HK-2 (cell line): ENCODE measurements around the gene COL26A1.
A peak's percentile ranks its signal among the peaks of the same experiment; 100 is the strongest.
"Not testable (repeated sequence)": the region's sequence is repeated elsewhere in the genome, so short reads cannot be mapped to it uniquely, and the experiment has no call there.

ENCODE experiments used
- DNase-seq: peaks from one replicate; pipeline ENCODE4 v3.0.0-alpha.2; 2018; ENCODE audit not compliant: unreplicated experiment

COL26A1 gene

DNA sequence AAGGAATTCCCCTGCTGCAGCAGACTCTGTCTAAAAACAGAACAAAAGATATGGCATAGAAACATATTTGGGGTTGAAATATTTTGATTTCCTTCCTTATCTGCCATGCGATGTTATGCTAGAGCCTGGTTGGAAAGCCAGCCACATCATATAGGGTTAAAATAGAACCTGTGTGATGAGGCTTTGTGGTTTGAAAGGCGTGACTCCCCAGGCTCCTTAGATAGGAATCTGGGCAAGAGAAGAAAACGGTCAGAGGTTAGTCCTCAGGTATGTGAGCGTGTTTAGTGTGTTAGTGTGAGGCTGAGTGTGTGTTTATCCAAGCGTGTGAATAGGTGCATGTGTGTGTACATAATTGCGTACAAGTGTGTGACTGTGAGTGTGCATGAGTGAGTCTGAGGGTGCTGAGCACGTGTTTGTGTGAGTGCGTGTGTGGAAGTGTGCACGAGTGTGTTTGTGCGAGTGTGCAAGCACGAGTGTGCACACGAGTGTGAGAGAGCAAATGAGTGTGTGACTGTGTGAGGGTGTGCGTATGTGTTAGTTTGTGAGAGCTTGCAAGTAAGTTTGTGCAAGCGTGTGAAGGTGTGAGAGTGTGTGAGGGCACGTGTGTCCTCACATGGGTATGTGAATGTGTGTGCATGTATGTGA lies 79.9 kb downstream of the COL26A1 start:
- peak; percentile 8 for DNase-seq

DNA sequence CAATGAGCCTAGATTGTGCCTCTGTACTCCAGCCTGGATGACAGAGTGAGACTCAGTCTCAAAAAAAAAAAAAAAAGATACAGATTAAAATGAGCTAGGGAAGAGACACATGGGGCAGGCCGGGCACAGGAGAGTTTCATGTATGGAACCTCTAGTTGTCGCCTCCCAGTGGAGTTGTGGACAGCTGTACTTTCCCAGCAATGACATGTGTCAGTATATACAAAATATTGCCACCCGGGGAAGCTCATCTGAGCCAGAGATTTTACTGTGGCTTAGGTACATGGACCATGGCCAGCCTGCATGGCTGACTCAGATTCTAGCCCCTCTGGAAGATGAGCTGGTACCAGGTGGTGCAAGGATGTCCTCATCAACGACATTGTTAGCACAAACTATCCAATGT lies 87.4 kb downstream of the COL26A1 start:
- DNase-seq, result no peak

DNA sequence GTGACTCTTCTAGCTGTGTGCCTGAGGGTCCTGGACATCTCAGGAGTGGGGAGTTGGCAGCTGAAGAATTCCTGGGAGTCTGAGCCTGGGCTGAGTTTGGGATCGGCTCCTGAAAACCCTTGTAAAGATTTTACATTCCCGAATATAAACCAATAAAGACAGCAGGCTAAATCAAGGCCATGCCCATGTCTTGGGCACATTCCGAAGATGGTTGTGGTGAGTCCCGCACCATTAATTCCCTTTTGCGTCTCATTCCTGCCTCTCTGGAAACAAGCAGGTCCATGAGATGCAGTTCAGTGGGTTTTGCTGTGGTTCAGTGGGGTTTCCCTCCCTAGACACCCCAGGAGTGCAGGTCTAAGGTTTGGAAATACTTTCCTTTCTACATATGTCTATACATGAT lies 90.9 kb downstream of the COL26A1 start:
- DNase-seq, result peak; percentile 32

DNA sequence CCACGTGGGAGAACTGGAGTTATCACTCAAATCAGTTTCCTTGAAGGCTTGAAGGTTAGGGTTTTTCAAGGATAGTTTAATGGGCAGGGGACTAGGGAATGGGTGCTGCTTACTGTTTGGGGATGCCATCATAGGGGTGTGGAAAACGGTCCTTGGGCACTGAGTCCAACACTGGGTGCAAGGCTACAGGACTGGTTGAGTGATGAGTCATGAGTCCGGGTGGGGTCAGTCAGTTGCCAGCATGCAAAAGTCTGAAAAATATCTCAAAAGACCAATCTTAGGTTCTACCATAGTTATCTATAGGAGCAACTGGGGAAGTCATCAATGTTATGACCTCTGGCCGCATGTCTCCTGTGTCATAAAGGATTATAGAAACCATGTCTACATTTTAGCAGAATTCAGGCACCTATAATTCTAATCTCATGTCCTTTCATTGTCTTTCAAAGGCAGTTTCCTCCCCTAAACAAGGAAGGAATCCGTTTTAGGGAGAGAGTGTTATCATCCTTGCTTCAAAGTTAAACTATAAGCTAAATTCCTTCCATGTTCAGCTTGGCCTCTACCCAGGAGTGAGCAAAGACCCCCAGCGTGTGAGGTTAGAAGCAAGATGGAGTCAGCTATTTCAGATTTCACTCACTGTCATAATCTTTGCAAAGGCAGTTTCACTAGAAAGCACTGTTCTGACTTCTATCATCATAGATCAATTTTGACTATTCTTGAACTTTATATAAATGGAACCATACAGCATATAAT lies 94.5 kb downstream of the COL26A1 start:
- DNase-seq, result no peak

DNA sequence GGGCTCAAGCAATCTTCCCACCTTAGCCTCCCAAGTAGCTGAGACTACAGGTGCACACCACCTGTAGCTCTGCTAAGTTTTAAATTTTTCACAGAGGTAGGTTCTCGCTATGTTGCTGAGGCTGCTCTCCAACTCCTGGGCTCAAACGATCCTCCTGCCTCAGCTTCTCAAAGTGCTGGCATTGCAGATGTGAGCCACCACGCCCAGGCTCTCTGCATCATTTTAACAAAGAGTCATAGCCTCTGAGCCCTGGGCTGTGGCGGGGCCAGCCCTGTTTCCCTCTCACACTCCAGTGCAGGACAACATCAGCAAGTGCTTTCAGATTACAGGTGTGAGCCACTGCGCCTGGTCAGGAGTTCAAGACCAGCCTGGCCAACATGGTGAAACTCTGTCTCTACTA lies 102.5 kb downstream of the COL26A1 start:
- no peak for DNase-seq

DNA sequence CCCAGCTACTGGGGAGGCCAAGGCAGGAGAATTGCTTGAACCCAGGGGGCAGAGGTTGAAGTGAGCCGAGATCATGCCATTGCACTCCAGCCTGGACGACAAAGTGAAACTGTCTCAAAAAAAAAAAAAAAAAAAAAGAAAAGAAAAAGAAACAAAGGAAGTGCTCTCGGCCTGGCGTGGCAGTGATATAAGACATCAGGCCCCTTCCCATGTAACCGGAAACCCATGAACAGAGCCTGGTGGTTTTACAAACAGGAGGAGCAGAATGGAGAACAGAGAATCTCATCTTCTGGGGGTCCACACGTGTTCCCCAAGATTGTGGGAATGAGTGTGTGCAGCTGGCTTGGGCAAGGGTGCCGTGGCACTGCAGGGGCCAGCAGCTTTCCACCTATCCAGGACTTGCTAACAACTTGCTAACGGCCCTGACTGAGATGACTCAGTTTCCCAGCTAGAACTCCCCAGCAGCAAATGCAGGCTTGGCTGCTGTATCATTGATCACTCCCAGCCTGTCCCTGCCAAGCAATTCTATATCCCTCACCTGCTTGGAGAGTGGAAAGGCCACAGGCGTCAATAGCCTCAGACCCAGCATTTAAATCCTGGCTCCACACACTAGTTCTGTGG lies 103.0 kb downstream of the COL26A1 start:
- no peak for DNase-seq

DNA sequence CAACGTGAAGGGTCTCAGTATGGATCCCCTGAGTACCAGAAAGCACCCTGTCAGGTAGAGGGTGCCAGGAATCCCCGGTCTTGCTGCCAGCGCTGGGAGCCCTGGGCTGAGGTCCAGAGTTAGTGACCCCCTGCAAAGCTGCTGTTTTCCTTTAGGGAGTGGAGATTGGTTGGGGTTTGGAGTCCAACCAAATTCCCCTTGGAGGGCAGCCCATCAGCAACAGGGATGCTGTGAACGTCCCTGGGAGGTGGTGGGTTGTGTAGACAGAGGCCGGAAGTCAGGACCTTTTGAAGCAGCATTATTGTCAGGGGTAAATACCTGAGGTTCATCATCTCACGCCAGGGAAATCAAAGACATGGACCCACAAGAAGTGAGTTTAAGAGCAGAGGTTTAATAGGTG lies 104.2 kb downstream of the COL26A1 start:
- DNase-seq, result no peak

DNA sequence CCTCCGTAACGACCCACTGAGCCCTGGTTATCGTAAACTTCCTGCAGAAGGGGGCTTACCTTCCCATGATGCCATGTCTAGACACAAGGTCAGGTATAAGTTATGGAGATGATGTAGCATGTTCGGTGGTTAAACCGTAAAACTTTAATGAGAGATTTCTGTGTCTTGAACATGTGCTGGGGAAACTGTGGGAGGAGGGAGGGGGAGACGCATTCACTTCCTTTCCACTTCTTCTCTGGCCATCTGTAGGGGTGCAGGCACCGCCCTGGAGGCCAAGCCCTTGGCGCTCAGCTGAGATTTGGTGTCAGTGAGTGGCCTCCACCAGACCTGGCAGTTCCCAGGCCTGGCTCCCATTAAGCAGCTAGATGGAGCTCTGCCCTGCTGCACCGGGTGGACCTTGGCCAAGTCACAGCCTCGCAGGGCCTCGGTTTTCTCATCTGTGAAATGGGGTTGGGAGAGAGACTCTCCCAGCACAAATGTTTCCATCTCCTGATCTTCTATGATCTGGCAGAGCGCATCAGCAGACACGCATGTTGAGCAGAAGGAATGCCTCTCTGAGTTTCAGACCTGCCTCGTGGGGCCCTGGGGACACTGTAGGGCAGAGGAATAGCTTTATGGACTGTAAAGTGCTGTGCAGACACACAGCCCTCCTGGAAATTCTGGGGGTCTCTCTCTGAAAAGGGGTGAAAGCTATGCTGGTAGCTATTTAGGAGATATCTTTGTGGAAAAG lies 106.0 kb downstream of the COL26A1 start:
- DNase-seq, result no peak

DNA sequence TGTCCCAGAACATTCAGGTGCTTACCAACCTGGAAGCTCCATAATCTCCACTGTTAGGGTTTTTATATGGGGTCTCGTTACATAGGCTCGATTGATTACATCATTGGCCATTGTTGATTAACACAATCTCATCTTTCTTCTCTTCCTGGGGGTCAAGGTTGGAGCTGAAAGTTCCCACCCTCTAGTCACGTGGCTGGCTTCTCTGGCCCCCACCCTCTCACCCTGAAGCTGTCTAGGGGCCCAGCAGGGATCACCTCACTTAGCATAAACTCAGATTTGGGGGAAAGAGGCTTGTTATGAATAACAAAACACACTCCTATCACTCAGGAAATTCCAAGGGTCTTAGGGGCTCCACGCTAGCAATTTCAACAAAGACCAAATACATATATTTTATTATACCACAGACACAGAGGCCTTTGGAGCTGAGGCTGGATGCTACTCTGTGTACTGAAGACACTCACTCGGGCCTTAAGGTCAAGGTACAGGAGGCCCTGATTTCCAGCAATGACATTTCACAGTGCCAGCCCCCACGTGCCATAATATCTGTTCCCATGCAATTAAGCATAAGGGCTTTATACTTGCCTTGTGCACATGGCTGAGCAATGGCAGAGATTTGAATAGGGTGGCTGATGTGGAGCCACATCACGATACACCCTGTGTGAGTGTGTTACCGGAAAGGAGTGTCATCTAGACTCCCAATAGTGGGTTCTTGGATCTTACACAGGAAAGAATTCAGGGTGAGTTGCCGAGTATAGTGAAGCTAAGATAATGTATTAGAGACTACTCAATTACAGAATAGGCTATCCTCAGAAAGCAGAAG lies 108.2 kb downstream of the COL26A1 start:
- DNase-seq, result no peak

DNA sequence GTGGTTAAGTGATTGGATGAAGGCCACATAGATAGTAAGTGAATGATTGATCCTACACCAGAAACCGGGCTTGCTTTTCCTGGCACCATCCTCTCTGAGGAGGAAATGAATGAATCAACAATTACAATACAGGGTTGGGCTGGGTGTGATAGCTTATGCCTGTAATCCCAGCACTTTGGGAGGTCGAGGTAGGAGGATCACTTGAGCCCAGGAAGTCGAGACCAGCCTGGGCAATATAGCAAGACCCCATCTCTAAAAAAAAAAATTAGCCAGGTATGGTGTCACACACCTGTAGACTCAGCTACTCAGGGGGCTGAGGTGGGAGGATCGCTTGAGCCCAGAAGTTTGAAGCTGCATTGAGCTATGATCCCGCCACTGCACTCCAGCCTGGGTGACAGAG lies 111.5 kb downstream of the COL26A1 start:
- no peak for DNase-seq

DNA sequence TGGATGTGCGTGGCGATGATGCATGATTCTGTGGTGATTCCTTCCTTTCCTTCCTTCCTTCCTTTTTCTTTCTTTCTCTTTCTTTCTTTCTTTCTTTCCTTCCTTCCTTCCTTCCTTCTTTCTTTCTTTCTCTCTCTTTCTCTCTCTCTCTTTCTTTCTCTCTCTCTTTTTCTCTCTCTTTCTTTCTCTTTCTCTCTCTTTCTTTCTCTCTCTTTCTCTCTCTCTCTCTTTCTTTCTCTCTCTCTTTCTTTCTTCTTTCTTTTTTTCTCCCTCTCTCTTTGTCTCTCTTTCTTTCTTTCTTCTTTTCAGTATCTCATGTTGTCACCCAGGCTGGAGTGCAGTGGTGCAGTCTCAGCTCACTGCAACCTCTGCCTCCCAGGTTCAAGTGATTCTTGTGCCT lies 113.0 kb downstream of the COL26A1 start:
- DNase-seq, result not testable (repeated sequence)

DNA sequence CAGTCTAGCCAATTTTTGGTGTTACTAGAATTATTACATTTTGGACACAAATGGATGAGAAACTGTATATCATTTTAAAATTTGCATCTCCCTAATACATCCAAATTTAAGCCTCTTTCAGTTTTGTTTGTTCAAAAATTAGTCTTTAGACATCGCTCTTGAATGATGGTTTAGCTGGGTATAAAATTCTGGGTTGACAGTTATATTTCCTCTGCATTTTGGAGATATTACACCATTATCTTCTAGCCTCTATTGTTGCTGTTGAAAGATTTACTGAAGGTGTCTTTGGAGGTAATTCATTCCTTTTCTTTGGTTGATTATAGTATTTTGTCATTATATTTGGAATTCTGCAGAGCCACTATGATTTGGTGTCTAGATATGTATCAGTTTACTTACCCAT lies 116.5 kb downstream of the COL26A1 start:
- no peak for DNase-seq

DNA sequence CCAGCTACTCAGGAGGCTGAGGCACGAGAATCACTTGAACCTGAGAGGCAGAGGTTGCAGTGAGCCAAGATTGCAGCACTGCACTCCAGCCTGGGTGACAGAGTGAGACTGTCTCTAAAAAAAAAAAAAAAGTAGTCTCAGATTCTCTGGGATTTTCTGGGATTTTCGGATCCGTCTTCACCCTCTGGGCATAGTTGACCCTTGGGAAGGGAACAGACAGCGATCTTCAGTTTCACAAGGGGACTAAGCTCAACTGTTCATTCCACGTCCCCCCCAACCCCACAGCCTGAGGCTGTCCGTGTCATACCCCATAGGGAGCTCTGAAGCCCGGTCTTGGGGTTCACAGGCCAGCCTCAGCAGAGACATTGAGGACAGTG lies 123.4 kb downstream of the COL26A1 start:
- not testable (repeated sequence) for DNase-seq

DNA sequence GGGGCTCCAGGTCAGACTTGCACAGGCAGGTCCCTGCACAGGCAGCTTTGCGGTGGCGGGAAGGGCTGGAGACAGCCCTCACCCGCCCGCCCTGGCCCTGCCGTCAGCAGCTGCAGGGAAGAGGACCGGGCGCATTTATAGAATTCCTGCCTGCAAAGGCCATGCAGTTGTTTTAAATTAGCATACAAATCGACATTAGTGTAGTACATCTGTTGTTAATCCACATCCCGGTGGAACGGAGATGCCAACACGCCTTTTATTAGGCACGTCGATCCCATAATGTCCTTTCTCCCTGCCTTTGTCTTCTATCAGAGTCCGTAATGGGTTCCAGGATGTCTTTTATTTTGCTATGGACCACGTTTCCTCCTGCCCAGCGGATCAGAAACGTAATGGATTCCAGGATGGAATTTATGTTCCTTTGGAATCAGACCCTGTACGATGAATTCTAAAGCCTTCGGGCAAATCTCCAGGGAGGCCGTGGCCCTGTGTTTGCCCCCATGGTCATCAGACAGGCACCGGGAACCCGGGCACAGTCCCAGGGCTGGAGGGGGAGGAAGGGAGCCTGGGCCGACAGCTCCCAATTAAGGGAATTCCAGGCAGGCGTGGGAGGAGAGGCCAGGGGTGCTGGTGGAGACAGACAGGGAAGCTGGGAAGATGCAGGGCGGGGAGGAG lies 123.9 kb downstream of the COL26A1 start:
- DNase-seq, result no peak

DNA sequence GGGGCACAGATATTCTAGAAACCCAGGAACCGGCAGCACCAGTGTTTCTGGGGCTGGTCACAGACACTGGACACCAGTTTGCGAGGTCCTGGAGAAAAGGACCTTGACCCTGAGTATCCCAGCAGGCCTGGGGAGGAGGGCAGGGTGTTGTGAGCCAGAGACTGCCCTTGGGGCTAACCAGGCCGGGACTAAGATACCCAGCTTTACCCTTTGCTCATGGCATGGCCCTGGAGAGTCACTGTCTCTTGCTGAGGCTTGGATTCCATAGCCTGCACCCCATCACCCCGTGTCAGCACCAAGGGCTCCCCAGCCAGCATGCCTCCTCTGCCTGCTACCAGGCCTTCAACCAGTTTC lies 124.4 kb downstream of the COL26A1 start:
- no peak for DNase-seq

DNA sequence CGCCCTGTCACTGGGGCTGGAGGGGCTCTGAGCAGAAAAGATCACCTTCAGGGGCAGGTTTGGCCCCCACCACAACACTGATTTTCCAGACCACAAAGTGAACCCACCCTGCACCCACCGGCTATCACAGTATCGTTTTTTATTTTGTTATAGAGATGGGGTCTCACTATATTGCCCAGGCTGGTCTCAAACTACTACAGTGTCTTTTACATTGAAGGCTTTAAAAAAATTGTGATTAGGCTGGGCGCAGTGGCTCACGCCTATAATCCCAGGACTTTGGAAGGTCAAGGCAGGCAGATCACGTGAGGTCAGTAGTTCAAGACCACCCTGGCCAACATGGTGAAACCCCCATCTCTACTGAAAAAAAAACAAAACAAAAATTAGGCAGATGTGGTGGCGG lies 125.1 kb downstream of the COL26A1 start:
- no peak for DNase-seq

DNA sequence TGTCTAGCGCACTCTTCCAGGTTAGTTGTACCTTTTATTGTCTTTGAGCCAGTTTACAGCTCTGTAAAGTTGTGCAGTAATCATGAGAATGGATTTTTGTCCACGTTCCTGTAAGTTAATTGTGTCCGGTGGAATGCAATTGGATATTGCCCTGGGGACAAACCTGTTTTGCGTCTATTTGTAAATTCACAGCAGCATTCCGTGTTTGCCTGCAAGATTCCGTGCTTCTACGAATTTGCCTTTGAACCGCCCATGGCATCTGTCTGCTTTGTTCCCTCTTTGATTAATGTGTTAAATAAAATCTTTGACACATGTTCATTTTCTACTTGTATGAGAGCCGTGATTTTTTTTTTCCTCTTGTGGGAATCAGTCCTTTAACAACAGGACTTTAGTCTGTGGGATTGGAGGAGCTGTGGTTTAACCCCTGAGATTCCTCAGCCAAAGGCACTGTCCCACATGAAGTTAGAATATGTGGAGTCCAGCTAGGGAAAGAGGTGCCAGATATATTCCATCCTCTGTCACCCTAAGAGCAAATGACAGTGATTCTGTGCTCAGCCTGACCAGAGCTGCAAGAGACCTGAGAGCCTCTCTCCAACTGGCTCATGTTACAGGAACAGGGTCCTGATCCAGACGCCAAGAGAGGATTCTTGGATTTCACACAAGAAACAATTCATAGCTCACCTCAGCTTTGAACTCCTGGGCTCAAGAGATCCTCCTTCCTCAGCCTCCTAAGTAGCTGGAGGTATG lies 126.3 kb downstream of the COL26A1 start:
- DNase-seq, result no peak

DNA sequence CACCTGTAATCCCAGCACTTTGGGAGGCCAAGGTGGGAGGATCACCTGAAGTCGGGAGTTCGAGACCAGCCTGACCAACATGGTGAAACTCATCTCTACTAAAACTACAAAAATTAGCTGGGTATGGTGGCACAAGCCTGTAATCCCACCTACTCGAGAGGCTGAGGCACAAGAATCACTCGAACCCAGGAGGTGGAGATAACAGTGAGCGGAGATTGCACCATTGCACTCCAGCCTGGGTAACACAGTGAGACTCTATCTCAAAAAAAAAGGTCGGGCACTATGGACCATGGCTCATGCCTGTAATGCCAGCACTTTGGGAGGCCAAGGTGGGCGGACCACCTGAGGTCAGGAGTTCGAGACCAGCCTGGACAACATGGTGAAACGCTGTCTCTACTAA lies 127.8 kb downstream of the COL26A1 start:
- not testable (repeated sequence) for DNase-seq

DNA sequence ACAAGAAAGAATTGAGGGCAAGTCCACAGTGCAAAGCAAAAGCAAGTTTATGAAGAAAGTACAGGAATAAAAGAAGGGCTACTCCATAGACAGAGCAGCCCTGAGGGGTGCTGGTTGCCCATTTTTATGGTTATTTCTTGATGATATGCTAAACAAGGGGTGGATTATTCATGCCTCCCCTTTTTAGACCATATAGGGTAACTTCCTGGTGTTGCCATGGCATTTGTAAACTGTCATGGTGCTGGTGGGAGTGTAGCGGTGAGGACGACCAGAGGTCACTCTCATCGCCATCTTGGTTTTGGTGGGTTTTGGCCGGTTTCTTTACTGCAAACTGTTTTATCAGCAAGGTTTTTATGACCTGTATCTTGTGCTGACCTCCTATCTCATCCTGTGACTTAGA lies 128.8 kb downstream of the COL26A1 start:
- not testable (repeated sequence) for DNase-seq

DNA sequence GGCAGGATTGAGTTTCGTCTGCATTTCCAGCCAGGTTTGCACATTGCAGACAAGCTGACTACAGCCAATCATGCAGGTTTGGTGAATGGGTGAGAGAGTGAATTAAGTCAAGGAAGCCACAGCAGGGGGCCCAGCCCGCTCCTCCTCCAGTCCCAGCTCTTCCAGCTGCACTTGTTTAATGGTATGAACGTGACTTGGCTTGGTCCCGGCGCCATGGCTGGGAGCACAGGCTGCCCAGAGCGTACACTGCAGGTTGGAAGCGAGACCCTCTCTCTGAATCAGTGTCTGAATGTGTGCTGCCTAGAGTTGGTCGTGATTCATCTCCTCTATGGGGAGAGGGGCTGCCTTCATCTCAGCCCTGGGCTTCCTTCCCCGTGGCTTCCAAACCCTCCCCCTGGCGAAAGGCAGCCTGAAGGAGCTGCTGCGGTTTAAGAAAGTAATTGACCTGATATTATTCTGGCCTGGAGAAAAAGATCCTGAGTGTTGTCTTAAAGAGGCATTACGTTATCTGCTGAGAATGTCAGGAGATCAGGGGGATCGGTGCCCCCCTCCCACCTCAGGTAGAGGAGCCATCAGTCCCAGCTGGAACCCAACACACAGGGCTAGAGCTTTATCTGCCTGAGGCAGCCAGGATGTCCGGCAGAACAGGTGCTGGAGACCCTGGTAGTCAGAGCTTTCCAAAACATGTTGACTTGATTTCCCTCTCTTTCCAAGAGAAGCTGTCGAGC lies 132.1 kb downstream of the COL26A1 start:
- no peak for DNase-seq
